Iris pigment epithelial cell (primary cell): Measurements from ENCODE around the gene CRNKL1.

Experiments
- DNase-seq: peaks from one replicate; pipeline ENCODE4 v3.0.0-alpha.2; 2011; ENCODE audit warnings: low read depth

CRNKL1 gene

DNA sequence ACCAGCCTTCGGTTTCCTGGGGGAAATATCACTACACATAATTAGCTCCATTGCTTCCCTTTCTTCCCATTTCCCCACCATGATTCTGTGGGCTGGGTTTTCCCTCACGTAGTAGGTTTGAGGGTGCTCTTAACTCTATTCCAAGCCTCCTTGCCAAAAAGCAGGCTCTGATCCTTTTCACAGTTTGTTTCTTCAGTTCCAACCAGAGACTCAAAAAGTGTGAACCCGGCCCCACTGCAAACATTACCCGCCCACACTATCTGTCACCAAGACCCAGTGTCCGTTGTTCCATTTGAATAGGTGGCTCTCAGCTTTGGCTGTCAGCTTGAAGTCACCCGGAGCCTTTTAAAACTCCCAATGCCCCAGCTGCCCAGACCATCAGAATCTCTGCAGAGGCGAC lies 46.9 kb downstream of the CRNKL1 start:
- DNase-seq = no peak

DNA sequence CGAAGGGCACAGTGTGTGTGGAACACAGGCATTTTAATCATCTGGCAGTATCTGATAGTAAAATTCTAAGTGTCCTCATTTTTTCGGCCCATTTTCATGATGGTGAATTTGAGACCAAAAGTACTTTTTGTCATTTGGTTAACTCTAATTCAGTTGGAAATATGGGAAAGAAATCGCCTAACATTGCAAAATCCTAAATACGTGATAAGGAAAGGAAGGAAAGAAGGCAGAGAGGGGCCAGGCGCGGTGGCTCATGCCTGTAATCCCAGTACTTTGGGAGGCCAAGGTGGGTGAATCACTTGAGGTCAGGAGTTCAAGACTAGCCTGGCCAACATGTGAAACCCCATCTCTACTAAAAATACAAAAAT lies 48.3 kb downstream of the CRNKL1 start:
- DNase-seq = peak; percentile 33

DNA sequence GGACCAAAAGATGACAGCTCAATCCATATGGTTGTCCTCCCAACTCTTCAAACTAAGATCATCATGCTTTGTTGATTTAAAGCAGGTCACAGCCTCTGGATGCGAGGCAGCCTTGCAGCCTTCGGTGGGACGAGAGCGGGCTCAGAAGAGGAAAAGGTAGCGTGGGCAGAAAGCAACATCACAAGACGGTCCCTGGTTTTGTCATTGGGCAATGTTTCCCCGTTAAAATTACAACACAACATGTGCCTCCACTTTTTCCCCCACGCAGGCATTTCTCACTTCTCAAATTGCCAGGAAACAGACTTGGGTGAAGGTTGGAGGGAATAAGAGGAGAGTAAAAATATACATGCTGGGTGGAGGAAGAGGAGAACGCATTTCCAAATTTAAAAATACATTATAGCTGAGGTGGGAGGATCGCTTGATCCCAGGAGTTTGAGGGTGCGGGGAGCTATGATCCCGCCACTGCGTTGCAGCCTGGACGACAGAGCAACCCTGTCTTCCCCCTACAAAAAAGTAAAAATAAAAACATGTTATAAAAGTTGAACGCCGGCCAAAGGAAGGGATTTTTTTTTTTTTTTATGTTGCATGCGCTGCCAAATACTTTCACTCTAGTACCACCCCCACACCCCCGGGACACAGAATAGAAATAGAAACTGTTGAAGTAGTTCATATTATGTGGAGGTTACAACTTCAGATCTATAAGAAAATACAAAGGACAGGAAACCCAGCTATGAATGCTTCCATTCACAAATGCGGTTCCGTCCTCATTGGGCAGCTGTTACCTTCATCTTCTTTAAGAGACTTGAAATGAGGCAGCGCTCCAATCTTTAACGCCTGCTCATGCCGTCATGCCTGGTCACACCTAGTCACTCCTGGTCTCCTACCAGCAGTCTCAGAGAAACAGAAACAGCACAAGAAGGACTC lies 49.0 kb downstream of the CRNKL1 start:
- DNase-seq = peak; percentile 65

DNA sequence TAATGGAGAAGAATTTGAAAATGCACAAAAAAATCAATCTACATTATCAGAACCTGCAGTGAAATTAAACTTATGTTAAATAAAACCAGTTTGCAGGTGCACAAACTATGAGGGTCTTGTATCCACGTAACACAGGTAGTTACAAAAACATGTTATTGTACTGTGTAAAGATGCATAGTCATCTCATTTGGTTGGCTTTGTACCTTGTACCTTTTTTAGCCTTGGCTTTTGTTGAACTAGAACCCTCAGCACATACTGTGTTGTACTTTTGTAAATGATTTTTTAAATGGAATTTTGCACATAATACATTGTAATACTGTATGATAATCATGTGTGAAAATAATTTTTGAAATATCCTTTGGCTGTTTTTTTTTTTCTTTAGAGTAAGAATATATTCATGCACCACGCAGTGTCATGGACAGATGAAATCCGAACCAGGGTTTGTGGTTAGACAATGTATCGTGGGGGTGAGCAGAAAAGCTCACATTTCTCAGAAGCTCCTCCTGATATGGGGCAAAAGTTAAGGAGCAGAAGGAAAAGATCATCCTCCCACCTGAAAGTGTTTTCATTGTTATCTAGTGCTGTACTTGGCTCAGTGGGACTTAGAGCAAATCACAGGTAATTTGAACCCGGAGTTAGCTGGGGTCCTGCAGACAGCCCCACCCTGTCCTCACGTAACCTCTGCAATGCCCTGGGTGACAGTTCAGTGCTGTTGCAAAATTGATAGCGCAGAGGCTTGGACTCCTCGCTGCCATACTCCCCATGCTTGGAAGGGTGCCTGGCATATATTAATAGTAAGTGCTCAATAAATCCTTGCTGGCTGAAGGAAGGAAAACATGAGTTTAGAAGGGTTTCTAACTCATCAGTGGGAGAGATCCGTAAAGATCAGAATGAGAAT lies 49.9 kb downstream of the CRNKL1 start:
- DNase-seq = peak; percentile 83

DNA sequence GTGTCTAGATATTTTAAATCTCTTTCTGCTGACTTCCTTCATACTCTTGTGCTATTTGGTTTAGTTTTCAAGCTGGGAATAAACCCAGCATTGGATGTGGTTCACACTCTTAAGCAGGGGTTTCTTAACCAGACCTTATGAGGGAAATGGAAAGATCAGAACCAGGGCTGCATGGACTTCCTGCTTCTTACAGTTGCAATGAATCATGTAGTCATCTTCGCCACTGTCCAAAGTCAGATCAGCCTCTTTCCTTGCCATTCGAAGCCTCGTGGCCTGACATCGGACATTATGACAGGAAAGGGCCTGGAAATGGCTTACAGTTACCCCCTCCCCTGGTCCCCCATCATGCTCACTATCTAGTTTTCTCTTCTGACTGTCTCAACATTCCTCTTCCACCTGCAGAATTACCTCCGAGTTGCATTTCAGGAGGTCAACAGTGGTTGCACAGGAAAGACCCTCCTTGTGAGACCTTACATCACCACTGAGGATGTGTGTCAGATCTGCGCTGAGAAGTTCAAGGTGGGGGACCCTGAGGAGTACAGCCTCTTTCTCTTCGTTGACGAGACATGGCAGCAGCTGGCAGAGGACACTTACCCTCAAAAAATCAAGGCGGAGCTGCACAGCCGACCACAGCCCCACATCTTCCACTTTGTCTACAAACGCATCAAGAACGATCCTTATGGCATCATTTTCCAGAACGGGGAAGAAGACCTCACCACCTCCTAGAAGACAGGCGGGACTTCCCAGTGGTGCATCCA lies 51.9 kb downstream of the CRNKL1 start:
- no peak for DNase-seq

DNA sequence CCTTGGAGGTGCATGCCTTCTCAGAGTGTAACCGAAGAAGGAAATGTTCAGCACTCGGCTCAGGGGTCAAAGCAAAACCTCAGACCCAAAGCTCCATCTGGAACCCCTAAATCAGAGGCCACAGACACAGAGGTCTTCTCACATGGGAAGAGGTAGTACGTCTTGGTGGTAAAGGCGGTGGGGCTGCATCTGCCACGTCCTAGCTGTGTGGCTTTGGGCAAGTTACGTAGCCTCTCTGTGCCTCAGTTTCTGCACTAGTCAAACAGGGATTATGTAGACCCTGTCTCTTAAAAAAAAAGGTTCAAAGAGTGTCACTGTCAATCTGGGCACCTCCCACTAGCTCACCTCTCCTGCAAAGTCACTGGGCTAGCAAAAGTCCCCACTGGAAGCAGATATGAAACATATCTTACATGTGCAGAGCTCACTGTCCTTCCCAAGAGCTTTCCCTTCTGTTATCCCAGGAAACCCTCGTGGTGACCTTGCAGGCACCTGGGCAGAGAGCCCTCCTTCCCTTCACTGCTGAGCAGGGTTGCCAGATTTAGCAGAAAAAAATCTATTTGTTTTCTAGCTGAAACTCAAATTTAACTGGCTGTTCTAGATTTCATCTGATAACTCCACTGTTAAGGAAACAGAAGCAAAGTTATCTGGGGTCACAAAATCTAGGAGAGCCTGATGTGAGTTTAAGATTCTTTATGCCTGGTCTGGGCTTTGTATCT lies 53.1 kb downstream of the CRNKL1 start:
- no peak for DNase-seq

DNA sequence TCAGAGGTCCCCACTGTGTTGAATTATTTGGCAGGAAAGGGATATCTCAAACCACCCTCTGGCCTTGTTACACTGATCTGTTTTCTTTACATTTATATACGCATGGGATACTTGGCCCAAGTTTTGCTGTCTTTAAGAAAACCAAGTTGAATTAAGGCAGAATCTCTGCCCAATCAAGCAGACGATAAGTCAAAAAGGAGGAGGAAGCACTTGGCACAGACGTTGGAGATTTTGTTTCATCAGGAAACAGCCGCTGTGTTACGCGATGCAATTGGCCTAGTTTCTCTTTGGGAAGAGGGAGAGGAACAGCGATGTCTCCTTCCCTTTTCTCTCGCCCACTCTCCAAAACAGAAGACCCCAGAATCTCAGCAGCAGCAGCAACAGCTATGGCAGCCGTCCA lies 55.3 kb downstream of the CRNKL1 start:
- DNase-seq = no peak

DNA sequence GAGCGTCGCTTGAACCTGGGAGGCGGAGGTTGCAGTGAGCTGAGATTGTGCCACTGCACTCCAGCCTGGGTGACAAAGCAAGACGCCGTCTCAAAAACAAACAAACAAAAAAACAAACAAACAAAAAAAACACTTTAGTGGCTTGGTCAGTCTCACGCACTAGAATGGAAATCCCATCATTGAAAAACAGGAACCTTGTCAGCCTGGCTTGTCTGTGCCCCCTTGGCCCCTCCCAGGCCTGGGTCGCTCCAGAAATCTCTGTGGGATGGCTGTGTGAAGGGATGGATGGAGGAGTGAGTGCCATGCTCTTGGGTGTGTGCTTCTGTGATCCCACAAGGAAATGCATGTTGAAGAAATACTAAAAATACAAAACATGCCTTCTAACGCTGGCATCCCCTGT lies 56.0 kb downstream of the CRNKL1 start:
- no peak for DNase-seq

DNA sequence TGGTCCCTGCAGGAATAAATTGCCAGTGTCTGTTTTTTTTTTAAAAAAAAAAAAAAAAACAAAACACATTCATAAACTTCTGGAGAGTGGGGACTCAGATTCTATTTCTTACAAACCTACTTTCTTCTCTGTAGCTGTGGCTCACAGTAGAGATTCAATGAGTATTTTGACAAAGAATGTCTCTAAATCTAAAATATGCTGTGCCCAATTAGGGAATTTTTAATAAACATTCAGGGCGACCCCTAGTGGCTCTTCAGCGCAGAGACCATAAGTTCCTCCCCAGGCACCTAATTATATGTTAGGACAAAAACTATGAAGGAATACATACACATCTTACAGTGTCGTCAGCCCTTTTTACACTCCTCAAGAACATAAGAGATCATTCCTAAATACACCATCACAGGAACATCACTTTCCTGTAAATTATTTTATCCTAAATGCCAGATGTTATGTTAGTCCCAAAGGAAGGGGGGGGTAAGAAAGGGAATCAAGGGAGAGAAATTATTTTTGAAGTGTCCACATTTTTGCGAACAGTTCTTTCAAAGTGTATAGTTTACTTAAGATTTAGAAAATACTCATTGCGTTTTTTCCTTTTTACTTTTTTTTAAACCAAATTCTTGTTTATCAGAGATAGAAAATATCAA lies 56.9 kb downstream of the CRNKL1 start:
- peak; percentile 61 for DNase-seq

DNA sequence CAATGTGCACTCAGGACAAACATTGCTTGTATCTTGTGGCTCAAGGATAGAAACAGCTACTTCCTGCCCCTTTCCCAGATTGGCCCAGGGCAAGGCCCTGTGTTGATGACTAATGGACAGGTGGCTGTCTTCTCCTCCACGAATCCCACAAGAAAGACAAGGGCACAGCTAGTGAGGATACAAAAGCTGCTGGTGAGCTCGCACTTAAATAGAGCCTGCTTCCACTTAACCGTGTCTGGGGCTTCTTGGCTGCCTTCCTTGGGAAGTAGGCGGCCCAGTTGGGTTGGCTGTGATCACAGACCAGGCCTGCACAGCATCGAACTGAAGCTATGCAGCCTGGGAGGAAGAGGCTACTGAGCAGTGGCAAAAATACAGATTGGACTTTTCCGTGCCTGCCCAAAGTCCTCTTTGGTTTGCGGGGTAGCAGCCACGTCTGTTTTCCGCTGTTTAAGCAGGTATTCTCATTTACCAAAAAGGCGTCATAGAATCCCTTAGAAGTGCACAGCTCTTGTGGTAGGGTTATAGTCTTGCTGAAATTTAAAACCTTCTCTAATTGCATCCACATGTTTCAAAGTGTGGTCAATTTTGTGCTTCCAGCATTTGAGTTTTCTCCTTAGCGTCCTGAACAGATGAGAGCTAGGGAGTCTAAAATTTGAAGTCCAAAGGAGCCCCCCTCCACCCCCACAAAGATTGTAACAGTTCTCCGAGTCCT lies 58.2 kb downstream of the CRNKL1 start:
- DNase-seq = peak; percentile 73

DNA sequence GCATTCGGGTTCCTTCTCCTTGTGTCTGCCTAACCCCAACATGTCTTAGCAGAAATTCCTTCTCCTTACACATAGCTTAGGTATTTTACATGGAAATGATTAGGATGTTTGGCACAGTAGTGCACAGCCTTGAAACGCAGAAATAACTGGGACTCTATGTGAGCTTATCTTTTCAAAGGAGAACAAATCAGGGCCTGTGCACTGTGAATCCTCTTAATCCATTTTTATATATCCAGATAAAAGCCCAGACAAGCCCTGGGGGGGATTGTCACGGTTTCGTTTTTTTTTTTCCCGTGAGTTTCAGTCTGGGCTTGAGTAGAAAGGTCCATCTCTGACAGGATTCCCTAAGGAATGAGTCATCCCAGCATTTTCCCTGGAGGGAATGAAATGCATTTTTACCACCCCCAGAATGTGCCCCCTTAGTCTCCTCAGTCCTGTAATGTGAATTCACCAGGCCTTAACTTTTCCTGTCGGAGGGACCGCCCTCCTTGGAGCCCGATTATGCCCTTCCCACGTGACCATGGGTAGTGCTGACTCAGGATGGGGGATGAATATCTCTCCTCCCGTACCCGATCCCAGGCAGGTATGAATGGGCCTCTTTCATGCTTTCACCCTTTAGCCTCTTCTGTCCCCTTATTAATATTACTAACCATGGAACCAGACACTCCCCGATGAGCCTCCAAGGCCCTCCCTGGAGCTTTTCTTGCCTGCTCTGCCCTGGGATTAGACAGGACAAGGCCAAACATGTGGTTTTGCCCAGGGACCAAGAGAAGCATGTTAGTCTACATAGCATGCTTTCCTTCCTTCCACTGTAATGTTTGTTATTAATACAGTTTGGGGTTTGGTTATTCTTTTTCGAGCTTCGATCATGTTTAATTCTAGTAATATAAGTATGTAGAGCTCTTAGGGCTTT lies 59.0 kb downstream of the CRNKL1 start:
- DNase-seq = peak; percentile 92

DNA sequence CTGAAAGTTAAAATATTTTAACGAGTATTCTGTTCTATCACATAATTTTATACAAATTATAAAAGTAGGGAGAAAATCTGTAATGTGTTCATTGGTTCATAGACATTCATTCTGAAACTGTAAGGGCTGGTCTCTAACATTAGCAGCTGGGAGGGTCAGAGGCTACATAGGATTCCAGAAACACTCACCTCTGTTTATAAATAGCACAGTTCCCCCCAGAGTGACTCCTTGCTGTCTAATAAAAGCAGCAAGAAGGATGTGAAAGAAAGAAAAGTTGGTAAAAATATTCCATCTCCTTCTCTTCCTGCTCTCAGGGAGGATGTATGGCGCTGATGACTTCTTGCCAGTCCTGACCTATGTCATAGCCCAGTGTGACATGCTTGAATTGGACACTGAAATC lies 60.4 kb downstream of the CRNKL1 start:
- no peak for DNase-seq

DNA sequence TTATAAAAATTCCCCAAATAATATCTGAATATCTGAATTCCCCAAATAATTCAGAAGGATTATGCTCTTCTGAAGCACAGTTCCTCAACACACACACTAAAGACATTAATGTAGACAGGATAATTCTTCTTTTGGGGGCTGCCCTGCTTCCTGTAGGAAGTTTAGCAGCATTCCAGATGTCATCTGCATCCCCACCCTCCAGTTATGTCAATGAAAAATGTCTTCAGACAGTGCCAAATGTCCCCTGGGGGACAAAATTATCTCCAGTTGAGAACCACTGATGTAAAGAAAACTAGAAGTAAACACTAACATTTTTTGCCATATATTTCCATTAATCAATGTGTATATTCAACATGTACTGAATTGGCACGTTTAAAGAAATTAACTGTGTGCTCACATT lies 61.0 kb downstream of the CRNKL1 start:
- no peak for DNase-seq

DNA sequence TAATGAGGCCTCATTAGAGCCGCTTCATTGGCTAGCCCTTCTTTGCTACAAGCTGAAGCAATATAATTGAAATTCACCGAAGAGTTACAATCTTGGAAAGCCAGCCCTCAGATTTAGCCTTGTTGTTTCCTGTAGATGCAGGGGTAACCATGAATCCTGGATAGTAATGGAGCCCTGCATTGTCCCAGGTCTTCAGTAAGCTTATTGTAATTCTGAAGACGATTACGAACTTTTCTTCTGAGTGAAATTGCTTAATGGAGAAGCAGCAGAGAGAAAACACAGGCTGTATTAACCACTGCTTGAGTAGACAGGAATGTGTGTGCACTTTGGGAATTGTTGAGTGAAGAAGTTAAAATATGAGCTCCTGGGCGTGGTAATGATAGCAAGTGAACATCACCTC lies 61.4 kb downstream of the CRNKL1 start:
- DNase-seq = no peak

DNA sequence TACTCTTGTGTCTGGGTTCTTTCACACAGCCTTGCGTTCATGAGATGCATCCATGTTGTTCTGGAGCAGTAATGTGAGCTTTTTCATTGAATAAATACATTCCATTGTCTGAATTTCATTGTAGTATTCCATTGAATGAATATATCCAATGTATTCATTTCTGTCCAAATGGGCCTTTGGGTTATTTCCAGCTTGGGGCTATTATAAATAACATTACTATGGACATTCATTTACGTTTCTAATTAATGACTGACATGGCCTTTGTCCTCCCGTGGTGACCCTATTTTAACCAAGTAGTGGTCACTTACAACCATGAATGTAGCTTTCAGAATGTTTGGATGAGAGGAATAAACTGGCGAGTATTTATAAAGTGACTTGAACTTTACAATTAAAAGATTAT lies 65.2 kb downstream of the CRNKL1 start:
- DNase-seq = no peak

DNA sequence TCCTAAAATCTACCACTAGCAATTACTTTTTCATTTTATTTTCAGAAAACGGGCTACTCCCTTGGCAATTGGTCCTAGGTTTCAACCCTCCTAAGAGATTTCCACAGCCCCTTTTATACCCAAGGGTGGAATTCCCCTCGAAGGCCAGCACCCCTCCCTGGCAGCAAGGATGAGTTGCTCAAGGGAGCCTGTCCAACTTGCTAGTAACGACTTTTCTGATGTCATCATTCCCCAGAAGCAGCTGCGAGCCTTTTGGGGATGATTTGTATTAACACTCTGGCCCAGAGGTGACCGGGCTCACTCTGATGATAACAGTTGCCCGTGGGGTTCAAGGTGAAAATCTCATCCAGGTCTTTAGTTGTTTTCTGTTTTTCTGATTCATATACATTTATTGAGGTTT lies 65.8 kb downstream of the CRNKL1 start:
- peak; percentile 81 for DNase-seq
